WTC11 (cell line): ENCODE measurements around the gene SDE2.

ENCODE experiments used
- CTCF ChIP-seq: fragments of 200-600 bp; IDR thresholded peaks from 2 replicates; pipeline ENCODE4 v1.8.0; 2022; ENCODE audit warnings: antibody characterized with exemption
- E2F1 ChIP-seq: sonication (generic); formaldehyde crosslinking; IDR thresholded peaks from 2 replicates; pipeline ENCODE4 v1.8.0; 2022; ENCODE audit warnings: mild to moderate bottlenecking, missing genetic modification reagents
- FOXK1 ChIP-seq: sonication (generic); formaldehyde crosslinking; IDR thresholded peaks from 2 replicates; pipeline ENCODE4 v1.8.0; 2022; ENCODE audit warnings: mild to moderate bottlenecking, moderate library complexity, missing genetic modification reagents
- GABPB1 ChIP-seq: sonication (generic); formaldehyde crosslinking; IDR thresholded peaks from 2 replicates; pipeline ENCODE4 v1.8.1; 2023; ENCODE audit warnings: mild to moderate bottlenecking, missing genetic modification reagents
- GRHL2 ChIP-seq: fragments of 250-450 bp; sonication (Bioruptor Pico); IDR thresholded peaks from 2 replicates; pipeline ENCODE4 v1.8.0; 2022; ENCODE audit warnings: mild to moderate bottlenecking, moderate library complexity; ENCODE audit not compliant: insufficient replicate concordance, severe bottlenecking
- JUN ChIP-seq: sonication (generic); formaldehyde crosslinking; IDR thresholded peaks from 2 replicates; pipeline ENCODE4 v1.8.0; 2023; ENCODE audit warnings: mild to moderate bottlenecking, missing genetic modification reagents
- NR3C1 ChIP-seq: sonication (generic); formaldehyde crosslinking; conservative IDR thresholded peaks from 2 replicates; pipeline ENCODE4 v1.8.1; 2023; ENCODE audit warnings: low read depth, mild to moderate bottlenecking, missing genetic modification reagents
- STAT6 ChIP-seq: sonication (generic); formaldehyde crosslinking; conservative IDR thresholded peaks from 2 replicates; pipeline ENCODE4 v1.8.1; 2023; ENCODE audit warnings: mild to moderate bottlenecking, low read depth, missing genetic modification reagents, moderate library complexity
- ZNF121 ChIP-seq: sonication (generic); formaldehyde crosslinking; IDR thresholded peaks from 2 replicates; pipeline ENCODE4 v1.8.0; 2023; ENCODE audit warnings: missing genetic modification reagents
- ZNF281 ChIP-seq: sonication (generic); formaldehyde crosslinking; IDR thresholded peaks from 2 replicates; pipeline ENCODE4 v1.8.0; 2023; ENCODE audit warnings: mild to moderate bottlenecking, missing genetic modification reagents

GRCh38 chr1:225972344-225973152, 26.6 kb downstream of the SDE2 start:
- TF ChIP-seq STAT6 (CRISPR knock-in tag) (no peak), CTCF (no peak), ZNF121 (CRISPR knock-in tag) (no peak), FOXK1 (CRISPR knock-in tag) (no peak), JUN (CRISPR knock-in tag) (no peak), NR3C1 (CRISPR knock-in tag) (no peak), E2F1 (CRISPR knock-in tag) (no peak), GABPB1 (CRISPR knock-in tag) (no peak), GRHL2 (CRISPR knock-in tag) (no peak), ZNF281 (CRISPR knock-in tag) (no peak)
